GM23338 (cell line): ENCODE results near the gene HDAC9. TPM values are rescaled to one million over a fixed set of nuclear protein-coding genes. Genes with fewer than 3 reads are reported as not detected.

Experiments
- ATAC-seq: fragments of 200-7000 bp; cut with Tn5 transposase; 3 replicates; pipeline ENCODE4 v1.9.1; 2020
- DNase-seq: peaks from one replicate; pipeline ENCODE4 v3.0.0-alpha.2; 2015; ENCODE audit warnings: low spot score
- H2AFZ ChIP-seq: fragments of 200-600 bp; sonication (generic); 2 replicates; pipeline ENCODE4 v1.8.0; 2016; ENCODE audit warnings: antibody characterized with exemption, mild to moderate bottlenecking, moderate library complexity
- H3F3A ChIP-seq: fragments of 200-600 bp; sonication (generic); replicated peaks from 2 replicates; pipeline ENCODE4 v1.8.0; 2017; ENCODE audit warnings: antibody characterized with exemption, mixed run types, low read depth
- H3K27ac ChIP-seq: fragments of 200-600 bp; sonication (generic); 2 replicates; pipeline ENCODE4 v1.6.1; 2016; ENCODE audit warnings: low read depth
- H3K27me3 ChIP-seq: fragments of 200-600 bp; sonication (generic); 2 replicates; pipeline ENCODE4 v1.8.0; 2016; ENCODE audit warnings: mild to moderate bottlenecking, mixed run types, moderate library complexity; ENCODE audit not compliant: insufficient read depth
- H3K36me3 ChIP-seq: fragments of 200-600 bp; sonication (generic); 2 replicates; pipeline ENCODE4 v1.8.0; 2016; ENCODE audit warnings: mild to moderate bottlenecking; ENCODE audit not compliant: insufficient read depth
- H3K4me1 ChIP-seq: fragments of 200-600 bp; sonication (generic); 2 replicates; pipeline ENCODE4 v1.8.0; 2016; ENCODE audit warnings: mild to moderate bottlenecking, moderate library complexity; ENCODE audit not compliant: insufficient read depth
- H3K4me2 ChIP-seq: fragments of 200-600 bp; sonication (generic); 2 replicates; pipeline ENCODE4 v1.7.1; 2017; ENCODE audit warnings: mixed run types
- H3K4me3 ChIP-seq: fragments of 200-600 bp; sonication (generic); 2 replicates; pipeline ENCODE4 v1.6.1; 2016; ENCODE audit warnings: mixed run types
- H3K79me2 ChIP-seq: fragments of 200-600 bp; sonication (generic); replicated peaks from 2 replicates; pipeline ENCODE4 v1.8.0; 2017; ENCODE audit warnings: mild to moderate bottlenecking; ENCODE audit not compliant: insufficient read depth
- H3K9me2 ChIP-seq: fragments of 200-600 bp; sonication (generic); 2 replicates; pipeline ENCODE4 v1.8.0; 2017; ENCODE audit not compliant: insufficient read depth
- H4K20me1 ChIP-seq: fragments of 200-600 bp; sonication (generic); replicated peaks from 2 replicates; pipeline ENCODE4 v1.8.0; 2017; ENCODE audit warnings: mild to moderate bottlenecking; ENCODE audit not compliant: insufficient read depth
- H3K27ac Mint-ChIP-seq: 2 replicates; pipeline ENCODE4 v1.8.0; 2020; ENCODE audit warnings: inconsistent platforms, mild to moderate bottlenecking, moderate library complexity, mixed read lengths
- H3K27me3 Mint-ChIP-seq: 3 replicates; pipeline ENCODE4 v1.8.0; 2022; ENCODE audit warnings: low read depth, mild to moderate bottlenecking, moderate library complexity, mixed read lengths, inconsistent platforms; ENCODE audit not compliant: insufficient read depth, poor library complexity
- H3K36me3 Mint-ChIP-seq: 3 replicates; pipeline ENCODE4 v1.8.0; 2021; ENCODE audit warnings: low read depth, mild to moderate bottlenecking, inconsistent platforms, moderate library complexity, mixed read lengths
- H3K4me1 Mint-ChIP-seq: 3 replicates; pipeline ENCODE4 v1.8.0; 2020; ENCODE audit warnings: mild to moderate bottlenecking, inconsistent platforms, mixed read lengths
- H3K4me3 Mint-ChIP-seq: 3 replicates; pipeline ENCODE4 v1.8.0; 2021; ENCODE audit warnings: moderate library complexity, mild to moderate bottlenecking, inconsistent platforms, mixed read lengths
- H3K9me3 Mint-ChIP-seq: 3 replicates; pipeline ENCODE4 v1.8.0; 2020; ENCODE audit warnings: moderate library complexity, mild to moderate bottlenecking, inconsistent platforms, mixed read lengths
- CREB1 ChIP-seq: fragments of 250-450 bp; sonication (Bioruptor Pico); IDR thresholded peaks from 2 replicates; pipeline ENCODE4 v1.5.0; 2020; ENCODE audit warnings: low read depth, mild to moderate bottlenecking, moderate library complexity
- CTCF ChIP-seq, 2 experiments: fragments of 200-600 bp in 1 of 2; sonication (generic) in 1 of 2; conservative IDR thresholded peaks; 2 replicates each; pipeline versions ENCODE4 v1.5.1 to v1.6.1; 2016 to 2017; ENCODE audit warnings: antibody characterized with exemption in 2 of 2, low read depth in 2 of 2, mild to moderate bottlenecking in 2 of 2, moderate library complexity in 1 of 2
- ETS1 ChIP-seq: IDR thresholded peaks from 2 replicates; pipeline ENCODE4 v1.6.1; 2016; ENCODE audit warnings: antibody characterized with exemption
- EZH2 ChIP-seq: fragments of 200-600 bp; sonication (generic); IDR thresholded peaks from one replicate; pipeline ENCODE4 v1.8.0; 2017; ENCODE audit warnings: antibody characterized with exemption, mild to moderate bottlenecking, low read depth; ENCODE audit not compliant: unreplicated experiment
- EZH2phosphoT487 ChIP-seq: fragments of 200-600 bp; sonication (generic); IDR thresholded peaks from one replicate; pipeline ENCODE4 v1.8.1; 2018; ENCODE audit warnings: antibody characterized with exemption; ENCODE audit not compliant: unreplicated experiment
- JUNB ChIP-seq: IDR thresholded peaks from one replicate; pipeline ENCODE4 v1.6.1; 2016; ENCODE audit warnings: antibody characterized with exemption; ENCODE audit not compliant: unreplicated experiment
- NANOG ChIP-seq: IDR thresholded peaks from 2 replicates; pipeline ENCODE4 v1.6.1; 2016; ENCODE audit warnings: antibody characterized with exemption, borderline replicate concordance
- POLR2AphosphoS5 ChIP-seq: IDR thresholded peaks from 2 replicates; pipeline ENCODE4 v1.6.1; 2016; ENCODE audit warnings: antibody characterized with exemption, low read depth
- REST ChIP-seq: IDR thresholded peaks from one replicate; pipeline ENCODE4 v1.6.1; 2018; ENCODE audit warnings: antibody characterized with exemption; ENCODE audit not compliant: unreplicated experiment
- STAT1 ChIP-seq: IDR thresholded peaks from one replicate; pipeline ENCODE4 v1.6.1; 2016; ENCODE audit warnings: antibody characterized with exemption; ENCODE audit not compliant: unreplicated experiment
- ZNF331 ChIP-seq: fragments of 250-450 bp; sonication (Bioruptor Pico); IDR thresholded peaks from 2 replicates; pipeline ENCODE4 v1.5.0; 2020; ENCODE audit warnings: low read depth, mild to moderate bottlenecking, moderate library complexity
- polyA plus RNA-seq: library from polyadenylated mRNA; unstranded; fragments of >200 nt; fragmentation: Nextera tagmentation; extraction: Ambion mirVana; gene quantifications from 2 replicates; pipeline ENCODE4 v1.2.1, GENCODE V29; 2016
- total RNA-seq: library from RNA; depleted of rRNA; stranded (reverse); fragments of >200 nt; shearing (Covaris generic); gene quantifications from 2 replicates; pipeline ENCODE4 v1.2.3, GENCODE V29; 2014

The HDAC9 gene
- total and polyA plus RNA-seq, 2 experiments from 2014 or later, result 8.3 to 18.5 TPM

GRCh38 chr7:19020711-19021110 lies 525.2 kb downstream of the HDAC9 start:
- no peak overlapping the region for H3K27ac Mint-ChIP-seq
- H3F3A ChIP-seq, result no peaks in the 10 kb centered on the region
- peaks cover 4% of the 10 kb centered on the region; the same call in 1 of the 2 replicates for H3K4me1 ChIP-seq
- H4K20me1 ChIP-seq, result no peaks in the 10 kb centered on the region
- no peaks in the 10 kb centered on the region for H3K36me3 ChIP-seq
- ATAC-seq (no peak), DNase-seq (no peak)
- H3K4me3 ChIP-seq, result no peak overlapping the region
- H3K27me3 Mint-ChIP-seq, result peaks cover 3% of the 10 kb centered on the region
- no peaks in the 10 kb centered on the region for H3K27me3 ChIP-seq
- no peak overlapping the region for H3K4me3 Mint-ChIP-seq
- H3K36me3 Mint-ChIP-seq, result no peaks in the 10 kb centered on the region
- H3K9me2 ChIP-seq, result no peaks in the 10 kb centered on the region
- H3K4me2 ChIP-seq, result no peak overlapping the region
- H3K9me3 Mint-ChIP-seq, result no peaks in the 10 kb centered on the region
- no peak overlapping the region for H3K27ac ChIP-seq
- no peaks in the 10 kb centered on the region for H3K79me2 ChIP-seq
- TF ChIP-seq POLR2AphosphoS5 (no peak), REST (no peak)
- peaks cover 8% of the 10 kb centered on the region; the same call in 2 of the 3 replicates for H3K4me1 Mint-ChIP-seq
- H2AFZ ChIP-seq, result no peak overlapping the region

GRCh38 chr7:19023477-19023876 lies 527.9 kb downstream of the HDAC9 start:
- Histone ChIP-seq H3K79me2 (no peaks in the 10 kb centered on the region), H3K4me3 (no peak overlapping the region), H3K27me3 (no peaks in the 10 kb centered on the region), H4K20me1 (no peaks in the 10 kb centered on the region), H3K36me3 (no peaks in the 10 kb centered on the region), H2AFZ (no peak overlapping the region; the same call in 1 of the 2 replicates), H3F3A (no peaks in the 10 kb centered on the region), H3K27ac (no peak overlapping the region), H3K9me2 (no peaks in the 10 kb centered on the region), H3K4me2 (no peak overlapping the region), H3K4me1 (peaks cover 4% of the 10 kb centered on the region; the same call in 1 of the 2 replicates)
- Mint-ChIP-seq H3K27me3 (peaks cover 3% of the 10 kb centered on the region), H3K4me3 (no peak overlapping the region), H3K4me1 (peaks cover 8% of the 10 kb centered on the region; the same call in 2 of the 3 replicates), H3K27ac (no peak overlapping the region), H3K9me3 (no peaks in the 10 kb centered on the region), H3K36me3 (no peaks in the 10 kb centered on the region)
- no peak for ATAC-seq
- DNase-seq, result peak; percentile 5
- TF ChIP-seq ZNF331 (CRISPR knock-in tag) (no peak), JUNB (no peak), CTCF (conservative IDR thresholded peaks at IDR 0.05; ENCODE audit: low read depth in 2 of 2) (no peak), NANOG (no peak), CREB1 (no peak), REST (no peak), ETS1 (no peak), EZH2phosphoT487 (no peak), POLR2AphosphoS5 (no peak), EZH2 (no peak), STAT1 (no peak)
